ENCODE results near the gene GPX4. TPM values are rescaled to one million over a fixed set of nuclear protein-coding genes. Genes with fewer than 3 reads are reported as not detected.
A peak's percentile ranks its signal among the peaks of the same experiment; 100 is the strongest.

GPX4 gene
- total and polyA plus RNA-seq, 9 of the 15 experiments (the other 6 are each of a cell fraction or from before 2014, with no cell fraction given): 61.4 to 661 (median 349) TPM

DNA sequence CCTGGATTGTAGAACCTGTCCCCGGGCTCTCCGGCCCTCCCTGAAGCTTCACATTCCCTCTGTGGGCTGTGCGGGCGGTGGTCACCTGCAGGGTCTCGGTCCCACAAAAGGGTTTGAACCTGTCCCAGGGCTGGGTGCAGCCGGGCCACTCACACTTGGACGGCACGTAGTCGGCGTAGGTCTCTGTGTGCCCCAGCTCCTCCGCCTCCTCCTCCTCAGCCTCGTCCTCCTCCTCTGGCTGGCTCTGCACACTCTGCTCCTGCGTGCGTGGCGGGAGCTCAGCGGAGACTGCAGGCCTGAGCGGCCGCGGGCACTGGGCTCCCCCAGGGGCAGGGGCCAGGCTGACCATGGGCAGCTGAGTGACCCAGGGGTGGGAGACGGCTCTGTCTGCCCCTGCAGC is 19.6 kb downstream of the GPX4 start:
- H3K27ac ChIP-seq (ENCODE audit: extremely low read depth, low read depth, low read length): no peak overlapping the region
- ChIA-PET CTCF (ENCODE audit: low intra/inter-chr PET ratio) (no interaction called here), POLR2A (interaction anchor here (0.8 to 1.5 kb wide), 4 partner anchors 11 to 94 kb away, joined by 3 to 12 read pairs (median 4); no protein-coding TSS in a partner anchor)
- no peak overlapping the region for H2AFZ ChIP-seq (ENCODE audit: low read depth, low read length)
- H3K36me3 ChIP-seq (ENCODE audit: control insufficient read depth, insufficient read depth, low read length): peaks cover 81% of the 10 kb centered on the region
- WGBS (ENCODE audit: insufficient coverage, low coverage, missing lambda C conversion rate): 83% methylated on average over 15 of the region's 20 CpGs
- H3K9me1 ChIP-seq (ENCODE audit: control insufficient read depth, insufficient read depth, low read length): no peaks in the 10 kb centered on the region
- DNase-seq (ENCODE audit: extremely low read depth in 1 of 4, low spot score in 3 of 4): no peak
- intact Hi-C loops (cut with micrococcal nuclease): no loop called here
- in situ Hi-C loops (cut with MboI): no loop called here
- no peaks in the 10 kb centered on the region; the same call in 1 of the 2 replicates for H4K20me1 ChIP-seq (replicated peaks; ENCODE audit: control insufficient read depth, insufficient read depth, low read length)
- ATAC-seq: peak; percentile 12
- no peak overlapping the region; a peak in 1 of 4 replicates for H3K9ac ChIP-seq (ENCODE audit: insufficient read depth in 1 of 2, low read depth in 2 of 2, low read length in 2 of 2)
- peaks cover 6 to 62% of the 10 kb centered on the region in 2 experiments; a peak in 4 of 5 replicates for H3K4me1 ChIP-seq (replicated peaks in 1 of 2; ENCODE audit: control insufficient read depth in 2 of 2, insufficient read depth in 2 of 2, low read length in 2 of 2)
- FAIRE-seq: no peak
- no peaks in the 10 kb centered on the region; the same call in 2 of the 3 replicates for H3K79me2 ChIP-seq (ENCODE audit: control insufficient read depth, insufficient read depth, low read length)
- BruUV-seq (replicated peaks): no TSS peak
- H3K27me3 ChIP-seq (ENCODE audit: control insufficient read depth in 2 of 2, insufficient read depth in 2 of 2, low read length in 2 of 2): no peaks in the 10 kb centered on the region
- H3K4me3 ChIP-seq: no peak overlapping the region
- H3K4me2 ChIP-seq (ENCODE audit: insufficient read depth, low read length): no peak overlapping the region
- no peaks in the 10 kb centered on the region for H3K9me3 ChIP-seq (replicated peaks; ENCODE audit: control insufficient read depth, insufficient read depth, low read depth, low read length)
- TF ChIP-seq ZBTB7A (IDR thresholded peaks at IDR 0.05; ENCODE audit: borderline replicate concordance, control insufficient read depth, low read depth, low read length) (0 out of 2 replicates have a peak, but pooled peaks have one; percentile 4), ZNF197 (CRISPR knock-in tag; IDR thresholded peaks at IDR 0.05; ENCODE audit: low read depth) (no peak), ZNF395 (CRISPR knock-in tag; IDR thresholded peaks at IDR 0.05) (no peak), ZBTB40 (IDR thresholded peaks at IDR 0.05) (no peak), ZBTB40 (CRISPR knock-in tag; IDR thresholded peaks at IDR 0.05) (no peak), RBM15 (IDR thresholded peaks at IDR 0.05; ENCODE audit: insufficient read depth, low read length) (no peak), NRF1 (conservative IDR thresholded peaks at IDR 0.05 in 1 of 2, IDR thresholded peaks at IDR 0.05 in 1 of 2) (peak; percentile 4 to 6; a peak in 1 of 4 replicates)
- TF ChIP-seq, protein P1, sequence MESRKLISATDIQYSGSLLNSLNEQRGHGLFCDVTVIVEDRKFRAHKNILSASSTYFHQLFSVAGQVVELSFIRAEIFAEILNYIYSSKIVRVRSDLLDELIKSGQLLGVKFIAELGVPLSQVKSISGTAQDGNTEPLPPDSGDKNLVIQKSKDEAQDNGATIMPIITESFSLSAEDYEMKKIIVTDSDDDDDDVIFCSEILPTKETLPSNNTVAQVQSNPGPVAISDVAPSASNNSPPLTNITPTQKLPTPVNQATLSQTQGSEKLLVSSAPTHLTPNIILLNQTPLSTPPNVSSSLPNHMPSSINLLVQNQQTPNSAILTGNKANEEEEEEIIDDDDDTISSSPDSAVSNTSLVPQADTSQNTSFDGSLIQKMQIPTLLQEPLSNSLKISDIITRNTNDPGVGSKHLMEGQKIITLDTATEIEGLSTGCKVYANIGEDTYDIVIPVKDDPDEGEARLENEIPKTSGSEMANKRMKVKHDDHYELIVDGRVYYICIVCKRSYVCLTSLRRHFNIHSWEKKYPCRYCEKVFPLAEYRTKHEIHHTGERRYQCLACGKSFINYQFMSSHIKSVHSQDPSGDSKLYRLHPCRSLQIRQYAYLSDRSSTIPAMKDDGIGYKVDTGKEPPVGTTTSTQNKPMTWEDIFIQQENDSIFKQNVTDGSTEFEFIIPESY (CRISPR knock-in tag; IDR thresholded peaks at IDR 0.05): peak; percentile 69
